ENCODE data around the gene MCOLN2. TPM values are rescaled to one million over a fixed set of nuclear protein-coding genes. Genes with fewer than 3 reads are reported as not detected.

The MCOLN2 gene
- polyA plus RNA-seq, 1 donor from 2014 or later = not detected

- no peaks in the 10 kb centered on the region for H3K36me3 ChIP-seq (ENCODE audit: insufficient read depth, low read length)
- H3F3A ChIP-seq (ENCODE audit: insufficient read depth, low read length, poor library complexity, severe bottlenecking) = no peaks in the 10 kb centered on the region
- TF ChIP-seq SMC3 (conservative IDR thresholded peaks at IDR 0.05; ENCODE audit: poor library complexity) (no peak), TAF1 (IDR thresholded peaks at IDR 0.05; ENCODE audit: low read depth) (no peak), REST (IDR thresholded peaks at IDR 0.05; ENCODE audit: borderline replicate concordance) (no peak), EP300 (conservative IDR thresholded peaks at IDR 0.05; ENCODE audit: poor library complexity, severe bottlenecking) (no peak), EZH2 (IDR thresholded peaks at IDR 0.05; ENCODE audit: borderline replicate concordance, insufficient read depth, low read length, poor library complexity, severe bottlenecking) (no peak), RAD21 (conservative IDR thresholded peaks at IDR 0.05) (no peak), POLR2AphosphoS5 (IDR thresholded peaks at IDR 0.05) (no peak), CTCF (IDR thresholded peaks at IDR 0.05; ENCODE audit: poor library complexity, severe bottlenecking) (no peak), MXI1 (conservative IDR thresholded peaks at IDR 0.05; ENCODE audit: poor library complexity, severe bottlenecking) (no peak)
- H3K4me2 ChIP-seq (ENCODE audit: low read length) = no peak overlapping the region
- H3K79me2 ChIP-seq (replicated peaks; ENCODE audit: insufficient read depth, low read length) = no peaks in the 10 kb centered on the region
- H3K9me3 ChIP-seq (ENCODE audit: low read length) = no peaks in the 10 kb centered on the region
- H3K4me3 ChIP-seq (ENCODE audit: low read length) = no peak overlapping the region
- H3K9ac ChIP-seq (ENCODE audit: low read length) = no peak overlapping the region
- H3K27me3 ChIP-seq (ENCODE audit: insufficient read depth, low read depth, low read length) = peaks cover 31% of the 10 kb centered on the region
- H4K20me1 ChIP-seq (ENCODE audit: insufficient read depth) = no peaks in the 10 kb centered on the region
- no peak overlapping the region for H2AFZ ChIP-seq (ENCODE audit: low read depth, low read length)
- no peak overlapping the region for H3K27ac ChIP-seq (ENCODE audit: low read length)
- H3K9me2 ChIP-seq (ENCODE audit: insufficient read depth, low read length) = no peaks in the 10 kb centered on the region
These were observed 108.2 kb downstream of the MCOLN2 start for GRCh38 chr1:84888753-84889152.

- H3K79me2 ChIP-seq (replicated peaks; ENCODE audit: insufficient read depth, low read length) = no peaks in the 10 kb centered on the region
- peaks cover 17% of the 10 kb centered on the region for H3K27me3 ChIP-seq (ENCODE audit: insufficient read depth, low read depth, low read length)
These were observed 109.5 kb downstream of the MCOLN2 start for GRCh38 chr1:84887261-84887934.

More at GRCh38 chr1:84887261-84887934, 109.5 kb downstream of the MCOLN2 start:
- no peaks in the 10 kb centered on the region for H3K36me3 ChIP-seq (ENCODE audit: insufficient read depth, low read length)
- no peaks in the 10 kb centered on the region for H3K9me2 ChIP-seq (ENCODE audit: insufficient read depth, low read length)
- no peak overlapping the region for H3K4me3 ChIP-seq (ENCODE audit: low read length)
- H3K27ac ChIP-seq (ENCODE audit: low read length) = no peak overlapping the region
- H3K9ac ChIP-seq (ENCODE audit: low read length) = no peak overlapping the region
- H3F3A ChIP-seq (ENCODE audit: insufficient read depth, low read length, poor library complexity, severe bottlenecking) = no peaks in the 10 kb centered on the region
- H4K20me1 ChIP-seq (ENCODE audit: insufficient read depth) = no peaks in the 10 kb centered on the region
- H3K4me2 ChIP-seq (ENCODE audit: low read length) = no peak overlapping the region
- H2AFZ ChIP-seq (ENCODE audit: low read depth, low read length) = no peak overlapping the region
- H3K9me3 ChIP-seq (ENCODE audit: low read length) = no peaks in the 10 kb centered on the region
- no peak for TF ChIP-seq TAF1 (IDR thresholded peaks at IDR 0.05; ENCODE audit: low read depth)
- TF ChIP-seq REST (IDR thresholded peaks at IDR 0.05; ENCODE audit: borderline replicate concordance) = no peak
- no peak for TF ChIP-seq RAD21 (conservative IDR thresholded peaks at IDR 0.05)
- TF ChIP-seq CTCF (IDR thresholded peaks at IDR 0.05; ENCODE audit: poor library complexity, severe bottlenecking) = no peak
- TF ChIP-seq MXI1 (conservative IDR thresholded peaks at IDR 0.05; ENCODE audit: poor library complexity, severe bottlenecking) = no peak
- no peak for TF ChIP-seq EP300 (conservative IDR thresholded peaks at IDR 0.05; ENCODE audit: poor library complexity, severe bottlenecking)
- no peak for TF ChIP-seq POLR2AphosphoS5 (IDR thresholded peaks at IDR 0.05)
- TF ChIP-seq EZH2 (IDR thresholded peaks at IDR 0.05; ENCODE audit: borderline replicate concordance, insufficient read depth, low read length, poor library complexity, severe bottlenecking) = no peak
- TF ChIP-seq SMC3 (conservative IDR thresholded peaks at IDR 0.05; ENCODE audit: poor library complexity) = no peak
